HG03439 (cell line): ENCODE data around the gene KLHDC8A.
"Not testable (repeated sequence)": the region's sequence is repeated elsewhere in the genome, so short reads cannot be mapped to it uniquely, and the experiment has no call there.

ENCODE experiments used
- ATAC-seq: cut with Tn5 transposase; IDR thresholded peaks from one replicate; pipeline ENCODE4 v1.9.1; 2021; ENCODE audit warnings: mild to moderate bottlenecking, moderate library complexity; ENCODE audit not compliant: unreplicated experiment

Gene KLHDC8A

GRCh38 chr1:205371871-205372660, 15.3 kb upstream of the KLHDC8A start:
- ATAC-seq = no peak

- no peak for ATAC-seq
Measured at GRCh38 chr1:205370780-205371179, 14.1 kb upstream of the KLHDC8A start.

- ATAC-seq = no peak
Measured at GRCh38 chr1:205369701-205370123, 13.0 kb upstream of the KLHDC8A start.

GRCh38 chr1:205368478-205368877, 11.8 kb upstream of the KLHDC8A start:
- ATAC-seq = no peak

GRCh38 chr1:205365945-205366463, 9.3 kb upstream of the KLHDC8A start:
- no peak for ATAC-seq

- ATAC-seq = not testable (repeated sequence)
Measured at GRCh38 chr1:205365086-205365485, 8.4 kb upstream of the KLHDC8A start.

GRCh38 chr1:205360891-205361290, 4.2 kb upstream of the KLHDC8A start:
- no peak for ATAC-seq

GRCh38 chr1:205359771-205360565, 3.2 kb upstream of the KLHDC8A start:
- ATAC-seq = no peak

GRCh38 chr1:205358579-205358978, 1.9 kb upstream of the KLHDC8A start:
- ATAC-seq = no peak

- no peak for ATAC-seq
Measured at GRCh38 chr1:205357567-205357966, 845 bp upstream of the KLHDC8A start.

GRCh38 chr1:205355075-205355453, 1.7 kb downstream of the KLHDC8A start:
- no peak for ATAC-seq

- ATAC-seq = no peak
Measured at GRCh38 chr1:205354259-205355074, 2.3 kb downstream of the KLHDC8A start.

- no peak for ATAC-seq
Measured at GRCh38 chr1:205353612-205354011, 3.1 kb downstream of the KLHDC8A start.

GRCh38 chr1:205353191-205353590, 3.5 kb downstream of the KLHDC8A start:
- no peak for ATAC-seq

- no peak for ATAC-seq
Measured at GRCh38 chr1:205351984-205352713, 4.6 kb downstream of the KLHDC8A start.

GRCh38 chr1:205350691-205351141, 6.0 kb downstream of the KLHDC8A start:
- ATAC-seq = no peak

- no peak for ATAC-seq
Measured at GRCh38 chr1:205350124-205350523, 6.6 kb downstream of the KLHDC8A start.

- no peak for ATAC-seq
Measured at GRCh38 chr1:205348554-205349487, 7.9 kb downstream of the KLHDC8A start.

GRCh38 chr1:205346956-205347574, 9.7 kb downstream of the KLHDC8A start:
- no peak for ATAC-seq
